Activated CD4-positive, alpha-beta T cell treated with anti-CD3 and anti-CD28 coated beads, Interleukin-2, Interleukin-6, amounts not matched to agents 100 ng/mL and 50 ng/mL, durations not matched to agents 16 hours and 8 hours (primary cell): ENCODE measurements around the gene TMPRSS7.

ENCODE experiments used
- DNase-seq: peaks from one replicate; pipeline ENCODE4 v3.0.0-alpha.2; 2020

TMPRSS7 gene

DNA sequence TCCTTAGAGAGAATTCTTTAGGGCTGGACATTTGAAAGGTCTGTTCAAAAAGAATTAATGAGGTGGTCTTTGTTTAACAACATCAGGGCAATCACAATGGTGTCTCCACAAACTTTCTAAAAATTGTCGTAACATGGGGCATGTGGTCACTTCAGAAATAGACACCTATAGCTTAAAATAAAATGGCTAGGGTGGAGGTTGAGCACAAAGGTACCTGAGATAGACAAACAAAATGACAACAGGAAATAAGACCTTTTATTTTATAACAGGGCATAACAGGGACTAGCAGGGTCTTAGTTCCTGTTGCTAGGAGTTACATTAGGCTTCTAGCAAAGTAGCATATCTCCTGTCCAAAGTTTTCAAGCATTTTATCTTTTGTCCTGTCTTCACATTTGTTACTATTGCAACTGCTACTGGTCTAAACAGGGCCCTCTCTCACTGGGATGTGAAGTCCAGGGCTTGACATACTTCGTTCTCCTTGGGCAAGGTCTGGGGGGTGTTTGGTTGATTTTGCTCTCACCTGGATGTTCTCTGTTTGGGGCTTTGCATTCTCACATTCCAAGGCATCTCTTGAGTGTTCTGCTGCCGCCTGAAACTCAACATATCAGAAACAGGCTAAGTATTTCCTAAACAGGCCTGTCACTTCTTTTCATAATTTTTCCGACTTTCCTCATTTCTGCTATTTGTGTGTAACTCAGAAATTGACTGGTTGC lies 95.5 kb downstream of the TMPRSS7 start:
- no peak for DNase-seq

DNA sequence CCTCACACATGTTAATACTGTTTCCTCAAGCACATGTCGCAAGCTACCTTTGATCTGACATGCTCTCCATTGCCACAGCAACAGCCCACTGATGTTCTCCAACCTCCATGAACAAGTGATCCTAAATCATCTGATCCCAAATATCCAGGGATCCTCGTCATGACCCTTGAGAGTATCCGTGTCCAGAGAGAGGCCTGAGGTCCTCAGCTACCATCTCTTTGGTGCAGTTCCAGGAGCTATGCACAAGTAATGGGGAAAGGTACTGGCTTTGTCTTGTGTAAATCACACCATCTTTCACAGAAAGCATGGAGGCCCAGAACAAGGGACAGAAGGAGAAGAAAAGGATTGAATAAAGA lies 96.1 kb downstream of the TMPRSS7 start:
- DNase-seq: no peak
